CD4-positive, alpha-beta T cell treated with Interleukin-2 at 100 ng/mL for 4 hours (primary cell): ENCODE results near the gene SEPTIN10.

ENCODE experiments used
- DNase-seq: peaks from one replicate; pipeline ENCODE4 v3.0.0-alpha.2; 2020; ENCODE audit warnings: low spot score

The SEPTIN10 gene

GRCh38 chr2:109523121-109523520 is 90.6 kb downstream of the SEPTIN10 start:
- DNase-seq = no peak

- no peak for DNase-seq
These were observed 91.7 kb downstream of the SEPTIN10 start for GRCh38 chr2:109522063-109522374.

GRCh38 chr2:109521233-109522062 is 92.3 kb downstream of the SEPTIN10 start:
- no peak for DNase-seq

GRCh38 chr2:109519513-109519912 is 94.3 kb downstream of the SEPTIN10 start:
- DNase-seq = no peak

GRCh38 chr2:109517118-109517889 is 96.5 kb downstream of the SEPTIN10 start:
- no peak for DNase-seq

GRCh38 chr2:109516445-109517117 is 97.2 kb downstream of the SEPTIN10 start:
- no peak for DNase-seq

- no peak for DNase-seq
These were observed 98.9 kb downstream of the SEPTIN10 start for GRCh38 chr2:109514857-109515256.

- DNase-seq = no peak
These were observed 99.8 kb downstream of the SEPTIN10 start for GRCh38 chr2:109513749-109514588.

- no peak for DNase-seq
These were observed 100.5 kb downstream of the SEPTIN10 start for GRCh38 chr2:109513230-109513629.

- DNase-seq = no peak
These were observed 101.7 kb downstream of the SEPTIN10 start for GRCh38 chr2:109512076-109512475.

GRCh38 chr2:109511168-109511567 is 102.6 kb downstream of the SEPTIN10 start:
- no peak for DNase-seq

- DNase-seq = peak; percentile 73
These were observed 103.4 kb downstream of the SEPTIN10 start for GRCh38 chr2:109510136-109511028.

GRCh38 chr2:109508556-109508955 is 105.2 kb downstream of the SEPTIN10 start:
- no peak for DNase-seq

- DNase-seq = no peak
These were observed 105.9 kb downstream of the SEPTIN10 start for GRCh38 chr2:109507828-109508227.

- no peak for DNase-seq
These were observed 106.5 kb downstream of the SEPTIN10 start for GRCh38 chr2:109507217-109507616.

GRCh38 chr2:109503191-109503590 is 110.6 kb downstream of the SEPTIN10 start:
- no peak for DNase-seq

GRCh38 chr2:109501461-109501860 is 112.3 kb downstream of the SEPTIN10 start:
- no peak for DNase-seq

- DNase-seq = no peak
These were observed 112.9 kb downstream of the SEPTIN10 start for GRCh38 chr2:109500910-109501309.

- DNase-seq = no peak
These were observed 114.2 kb downstream of the SEPTIN10 start for GRCh38 chr2:109499566-109499965.

GRCh38 chr2:109498906-109499305 is 114.9 kb downstream of the SEPTIN10 start:
- DNase-seq = no peak
